Peyer's patch (tissue), 4 donors: ENCODE measurements around the gene ARL4D.

ENCODE experiments used
- CTCF ChIP-seq, 6 experiments: fragments of 450-650 bp in 4 of 6; fragments of 200-600 bp in 2 of 6; sonication (generic) in 1 of 6; IDR thresholded peaks; one replicate each; pipeline ENCODE4 v1.5.1; 2017 to 2019; ENCODE audit warnings: antibody characterized with exemption in 6 of 6, mild to moderate bottlenecking in 3 of 6, moderate library complexity in 1 of 6
- POLR2A ChIP-seq, 2 donors: fragments of 450-650 bp; IDR thresholded peaks; one replicate each; pipeline ENCODE4 v1.5.1; 2017; ENCODE audit warnings: antibody characterized with exemption in 2 of 2, mild to moderate bottlenecking in 2 of 2, moderate library complexity in 2 of 2

GRCh38 chr17:43418441-43419374 lies 19.9 kb downstream of the ARL4D start:
- TF ChIP-seq CTCF (IDR thresholded peaks at IDR 0.05) (no peak), POLR2A (IDR thresholded peaks at IDR 0.05) (no peak)
